Neuronal stem cell (in vitro differentiated cells): ENCODE results near the gene EPB41L4A.
"Not testable (repeated sequence)": the region's sequence is repeated elsewhere in the genome, so short reads cannot be mapped to it uniquely, and the experiment has no call there.

Experiments used
- DNase-seq: peaks from one replicate; pipeline ENCODE4 v3.0.0-alpha.2; 2013; ENCODE audit warnings: low spot score
- H2AFZ ChIP-seq: one replicate; pipeline ENCODE4 v1.6.1; 2013; ENCODE audit warnings: mild to moderate bottlenecking, low read length, inconsistent platforms
- H2AK5ac ChIP-seq: 2 replicates; pipeline ENCODE4 v1.6.1; 2013; ENCODE audit warnings: low read depth, mild to moderate bottlenecking, inconsistent platforms, low read length, moderate library complexity, mixed read lengths
- H2BK120ac ChIP-seq: 2 replicates; pipeline ENCODE4 v1.6.1; 2013; ENCODE audit warnings: low read depth, mild to moderate bottlenecking, inconsistent platforms, low read length, moderate library complexity, mixed read lengths
- H2BK12ac ChIP-seq: one replicate; pipeline ENCODE4 v1.6.1; 2013; ENCODE audit warnings: low read length, inconsistent platforms
- H2BK15ac ChIP-seq: 2 replicates; pipeline ENCODE4 v1.6.1; 2013; ENCODE audit warnings: mild to moderate bottlenecking, low read length, inconsistent platforms, mixed read lengths
- H2BK5ac ChIP-seq: one replicate; pipeline ENCODE4 v1.6.1; 2013; ENCODE audit warnings: inconsistent platforms, mild to moderate bottlenecking, low read length, moderate library complexity
- H3K14ac ChIP-seq: one replicate; pipeline ENCODE4 v1.6.1; 2013; ENCODE audit warnings: low read length, inconsistent platforms
- H3K18ac ChIP-seq: 2 replicates; pipeline ENCODE4 v1.6.1; 2013; ENCODE audit warnings: low read length, inconsistent platforms
- H3K23ac ChIP-seq: 2 replicates; pipeline ENCODE4 v1.6.1; 2013; ENCODE audit warnings: low read depth, mild to moderate bottlenecking, mixed read lengths, low read length, inconsistent platforms; ENCODE audit not compliant: poor library complexity
- H3K27ac ChIP-seq: replicated peaks from 3 replicates; pipeline ENCODE4 v1.5.1; 2013; ENCODE audit warnings: low read length, inconsistent platforms
- H3K27me3 ChIP-seq, 3 experiments: 2 replicates each; pipeline ENCODE4 v1.6.1; 2013; ENCODE audit warnings: low read length in 3 of 3, mild to moderate bottlenecking in 2 of 3, inconsistent platforms in 1 of 3, low read depth in 1 of 3, mixed read lengths in 1 of 3, moderate library complexity in 1 of 3; ENCODE audit not compliant: control insufficient read depth in 3 of 3, insufficient read depth in 3 of 3
- H3K36me3 ChIP-seq, 2 donors: replicated peaks in 1 of 2; 2 replicates each; pipeline ENCODE4 v1.6.1; 2013; ENCODE audit warnings: low read length in 2 of 2; ENCODE audit not compliant: control insufficient read depth in 2 of 2, insufficient read depth in 2 of 2
- H3K4ac ChIP-seq: 2 replicates; pipeline ENCODE4 v1.6.1; 2013; ENCODE audit warnings: inconsistent platforms, mild to moderate bottlenecking, low read length, moderate library complexity
- H3K4me1 ChIP-seq, 2 donors: 1 replicate in 1 of 2; 2 replicates in 1 of 2; pipeline ENCODE4 v1.6.1; 2013; ENCODE audit warnings: low read length in 2 of 2, low read depth in 1 of 2; ENCODE audit not compliant: control insufficient read depth in 2 of 2, insufficient read depth in 1 of 2
- H3K4me2 ChIP-seq: one replicate; pipeline ENCODE4 v1.6.1; 2013; ENCODE audit warnings: mild to moderate bottlenecking, low read length, inconsistent platforms; ENCODE audit not compliant: insufficient read depth, poor library complexity, severe bottlenecking
- H3K4me3 ChIP-seq, 2 donors: 2 replicates each; pipeline ENCODE4 v1.5.1; 2013; ENCODE audit warnings: low read length in 2 of 2, mild to moderate bottlenecking in 2 of 2, inconsistent platforms in 1 of 2, moderate library complexity in 1 of 2
- H3K79me1 ChIP-seq: one replicate; pipeline ENCODE4 v1.6.1; 2013; ENCODE audit warnings: low read depth, mild to moderate bottlenecking, inconsistent platforms, low read length, moderate library complexity
- H3K9ac ChIP-seq: one replicate; pipeline ENCODE4 v1.6.1; 2013; ENCODE audit warnings: mild to moderate bottlenecking, low read depth, low read length, inconsistent platforms; ENCODE audit not compliant: poor library complexity
- H3K9me3 ChIP-seq, 2 donors: replicated peaks in 1 of 2; 2 replicates each; pipeline versions ENCODE3 to v1.6.1; 2013; ENCODE audit warnings: low read length in 2 of 2, mild to moderate bottlenecking in 2 of 2, inconsistent platforms in 1 of 2, low read depth in 1 of 2, mixed read lengths in 1 of 2, moderate library complexity in 1 of 2; ENCODE audit not compliant: control insufficient read depth in 2 of 2, insufficient read depth in 1 of 2
- H4K8ac ChIP-seq: one replicate; pipeline ENCODE4 v1.6.1; 2013; ENCODE audit warnings: low read depth, mild to moderate bottlenecking, inconsistent platforms, low read length, moderate library complexity
- H4K91ac ChIP-seq: one replicate; pipeline ENCODE4 v1.6.1; 2013; ENCODE audit warnings: low read length, low read depth, mild to moderate bottlenecking, inconsistent platforms; ENCODE audit not compliant: poor library complexity
- WGBS, 2 donors: extraction: QIAGEN DNeasy Blood & Tissue Kit; methylation state at CpG; one replicate each; pipeline ENCODE4 v1.1.7; 2013; ENCODE audit warnings: missing lambda C conversion rate in 2 of 2, mixed read lengths in 1 of 2; ENCODE audit not compliant: insufficient read length in 2 of 2, insufficient replicate concordance in 1 of 2; ENCODE audit errors: extremely low coverage in 2 of 2; 5-methylcytosine and 5-hydroxymethylcytosine counted together

The EPB41L4A gene

DNA sequence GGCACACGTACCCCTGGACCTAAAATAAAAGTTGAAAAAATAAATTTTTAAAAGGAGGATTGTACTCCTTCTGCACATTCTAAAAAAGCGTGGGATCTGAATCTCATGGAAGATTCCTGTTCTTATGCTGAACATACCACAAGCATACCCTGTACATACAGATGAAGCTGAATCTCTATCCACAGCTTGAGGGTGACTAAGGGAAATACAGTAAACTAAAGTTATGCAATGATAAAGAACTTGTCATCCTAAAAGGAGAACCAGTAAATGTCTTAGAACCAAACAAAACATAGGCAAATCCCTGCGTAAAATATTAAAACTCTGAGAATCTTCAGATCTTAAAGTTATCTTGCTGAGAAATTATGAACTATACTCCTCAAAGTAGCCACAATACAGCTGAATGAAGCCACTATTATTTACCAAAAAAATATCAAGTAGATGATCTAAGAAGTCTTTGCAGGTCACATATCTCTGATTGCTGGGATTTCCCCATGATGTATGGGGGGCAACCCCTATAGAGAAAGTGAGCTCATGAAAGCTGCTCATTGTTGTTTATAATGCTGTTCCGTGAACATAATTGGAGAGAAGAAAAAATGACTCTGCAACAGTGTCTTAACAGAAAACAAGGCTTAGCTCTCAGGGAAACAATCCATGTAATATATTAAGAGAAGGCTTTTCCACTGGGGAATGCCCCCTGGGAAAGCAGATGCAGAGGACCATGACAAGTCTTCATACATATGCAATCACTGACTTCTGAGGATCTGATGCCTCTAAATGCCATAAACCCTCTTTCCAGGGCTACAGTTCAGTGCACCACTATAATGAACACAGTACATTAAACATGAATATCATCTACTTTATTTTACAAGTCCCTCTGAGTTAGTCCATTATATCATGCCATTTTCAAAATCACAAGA, 210.1 kb downstream of the EPB41L4A start:
- no peak overlapping the region for H3K9ac ChIP-seq
- no peak overlapping the region for H4K91ac ChIP-seq
- H3K27me3 ChIP-seq: no peaks in the 10 kb centered on the region
- H3K79me1 ChIP-seq: no peaks in the 10 kb centered on the region
- no peak overlapping the region for H2BK120ac ChIP-seq
- no peak for DNase-seq
- H3K4ac ChIP-seq: no peak overlapping the region
- H3K36me3 ChIP-seq: peaks cover 0 to 3% of the 10 kb centered on the region in 2 donors
- no peak overlapping the region for H3K18ac ChIP-seq
- no peak overlapping the region for H4K8ac ChIP-seq
- no peak overlapping the region for H3K23ac ChIP-seq
- H2BK5ac ChIP-seq: no peak overlapping the region
- no peak overlapping the region for H3K27ac ChIP-seq
- peaks cover 4 to 16% of the 10 kb centered on the region in 2 donors for H3K4me1 ChIP-seq
- H3K4me2 ChIP-seq: no peak overlapping the region
- H3K4me3 ChIP-seq: no peak overlapping the region
- no peak overlapping the region for H3K14ac ChIP-seq
- H2BK15ac ChIP-seq: no peak overlapping the region
- no peak overlapping the region for H2BK12ac ChIP-seq
- H2AFZ ChIP-seq: no peak overlapping the region
- no CpG with 5 or more reads among the region's 4 CpGs for WGBS, 2 donors
- no peak overlapping the region for H2AK5ac ChIP-seq
- peaks cover 0 to 2% of the 10 kb centered on the region in 2 donors for H3K9me3 ChIP-seq

GRCh38 chr5:112208195-112208594, 210.9 kb downstream of the EPB41L4A start:
- not testable (repeated sequence) for H3K18ac ChIP-seq, H3K9ac ChIP-seq, H3K14ac ChIP-seq, H3K27me3 ChIP-seq, H3K4me2 ChIP-seq, H4K91ac ChIP-seq, H3K4me3 ChIP-seq, DNase-seq, H2BK5ac ChIP-seq, H3K23ac ChIP-seq, H3K9me3 ChIP-seq, H2BK12ac ChIP-seq, H2AK5ac ChIP-seq, H3K27ac ChIP-seq, H3K79me1 ChIP-seq, H3K4ac ChIP-seq, H2AFZ ChIP-seq, H3K36me3 ChIP-seq, H2BK15ac ChIP-seq, H4K8ac ChIP-seq, H2BK120ac ChIP-seq
- WGBS, 2 donors: no CpG with 5 or more reads among the region's 3 CpGs
- H3K4me1 ChIP-seq: peaks cover 4 to 16% of the 10 kb centered on the region in 2 donors

DNA sequence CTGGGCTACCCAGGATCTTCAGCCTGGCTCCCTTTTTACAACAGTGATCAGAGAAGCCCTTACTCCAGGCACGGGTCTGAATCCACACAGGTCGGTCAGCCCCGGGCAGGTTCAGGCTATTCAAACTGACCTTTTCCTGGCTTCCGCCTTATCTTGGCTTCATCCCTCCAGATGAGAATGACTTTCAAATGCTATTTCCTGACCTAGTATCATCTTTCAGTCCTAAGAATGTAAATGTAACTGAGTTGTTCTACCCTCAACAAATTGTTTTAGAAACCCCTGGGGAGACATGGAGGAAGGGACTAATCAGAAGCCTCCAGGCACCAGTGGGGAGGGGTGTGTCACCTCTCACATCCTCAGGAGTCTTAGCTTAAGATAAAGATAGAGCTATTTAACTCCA, 213.2 kb downstream of the EPB41L4A start:
- Histone ChIP-seq H3K9ac (no peak overlapping the region), H3K36me3 (peaks cover 0 to 30% of the 10 kb centered on the region in 2 donors), H2AK5ac (no peak overlapping the region), H3K14ac (no peak overlapping the region), H3K18ac (no peak overlapping the region), H3K23ac (no peak overlapping the region), H3K27ac (no peak overlapping the region), H3K4me2 (no peak overlapping the region), H3K79me1 (no peaks in the 10 kb centered on the region), H4K8ac (no peak overlapping the region), H2BK12ac (no peak overlapping the region), H2BK120ac (no peak overlapping the region), H2AFZ (no peak overlapping the region), H4K91ac (no peak overlapping the region), H3K4ac (no peak overlapping the region), H3K4me1 (peaks cover 4 to 16% of the 10 kb centered on the region in 2 donors), H3K27me3 (no peaks in the 10 kb centered on the region), H2BK15ac (no peak overlapping the region), H3K9me3 (peaks cover 0 to 2% of the 10 kb centered on the region in 2 donors), H2BK5ac (no peak overlapping the region), H3K4me3 (no peak overlapping the region)
- WGBS, 2 donors: no CpG with 5 or more reads among the region's 4 CpGs
- DNase-seq: no peak

DNA sequence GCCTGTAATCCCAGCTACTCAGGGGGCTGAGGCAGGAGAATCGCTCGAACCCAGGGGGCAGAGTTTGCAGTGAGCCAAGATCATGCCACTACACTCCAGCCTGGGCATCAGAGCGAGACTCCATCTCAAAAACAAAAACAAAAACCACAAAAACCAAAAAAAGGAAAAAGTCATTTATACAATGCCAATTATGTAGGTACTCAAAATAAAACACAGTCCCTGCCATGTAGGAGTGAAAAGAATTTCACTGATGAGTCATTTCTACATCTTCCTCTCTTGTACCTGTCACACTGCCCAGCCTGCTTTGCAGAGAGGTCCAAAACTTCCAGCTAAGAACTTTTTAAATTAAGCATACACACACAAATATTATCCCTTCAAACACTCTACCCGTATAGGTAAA, 215.8 kb downstream of the EPB41L4A start:
- Histone ChIP-seq H3K4ac (no peak overlapping the region), H3K27me3 (no peaks in the 10 kb centered on the region), H3K79me1 (no peaks in the 10 kb centered on the region), H2BK5ac (no peak overlapping the region), H4K8ac (no peak overlapping the region), H3K36me3 (peaks cover 0 to 50% of the 10 kb centered on the region in 2 donors), H4K91ac (no peak overlapping the region), H2BK120ac (no peak overlapping the region), H2AK5ac (no peak overlapping the region), H3K23ac (no peak overlapping the region), H3K4me2 (no peak overlapping the region), H3K27ac (no peak overlapping the region), H3K18ac (no peak overlapping the region), H3K4me1 (peaks cover 4 to 10% of the 10 kb centered on the region in 2 donors), H2BK12ac (no peak overlapping the region), H2BK15ac (no peak overlapping the region), H2AFZ (no peak overlapping the region), H3K9me3 (peaks cover 0 to 2% of the 10 kb centered on the region in 2 donors), H3K9ac (no peak overlapping the region), H3K14ac (no peak overlapping the region), H3K4me3 (no peak overlapping the region)
- WGBS, 2 donors: no CpG with 5 or more reads among the region's 4 CpGs
- no peak for DNase-seq
